Renal cortical epithelial cell (primary cell): ENCODE measurements around the gene ZNF503. TPM values are rescaled to one million over a fixed set of nuclear protein-coding genes. Genes with fewer than 3 reads are reported as not detected.

Experiments
- DNase-seq: peaks from one replicate; pipeline ENCODE4 v3.0.0-alpha.2; 2011; ENCODE audit warnings: low read depth
- total RNA-seq: library from RNA; depleted of rRNA; stranded (reverse); fragments of >200 nt; gene quantifications from 2 replicates; pipeline ENCODE4 v1.2.3, GENCODE V29; 2014

The ZNF503 gene
- total RNA-seq: 5.2 and 21.7 TPM in 2 replicates

DNA sequence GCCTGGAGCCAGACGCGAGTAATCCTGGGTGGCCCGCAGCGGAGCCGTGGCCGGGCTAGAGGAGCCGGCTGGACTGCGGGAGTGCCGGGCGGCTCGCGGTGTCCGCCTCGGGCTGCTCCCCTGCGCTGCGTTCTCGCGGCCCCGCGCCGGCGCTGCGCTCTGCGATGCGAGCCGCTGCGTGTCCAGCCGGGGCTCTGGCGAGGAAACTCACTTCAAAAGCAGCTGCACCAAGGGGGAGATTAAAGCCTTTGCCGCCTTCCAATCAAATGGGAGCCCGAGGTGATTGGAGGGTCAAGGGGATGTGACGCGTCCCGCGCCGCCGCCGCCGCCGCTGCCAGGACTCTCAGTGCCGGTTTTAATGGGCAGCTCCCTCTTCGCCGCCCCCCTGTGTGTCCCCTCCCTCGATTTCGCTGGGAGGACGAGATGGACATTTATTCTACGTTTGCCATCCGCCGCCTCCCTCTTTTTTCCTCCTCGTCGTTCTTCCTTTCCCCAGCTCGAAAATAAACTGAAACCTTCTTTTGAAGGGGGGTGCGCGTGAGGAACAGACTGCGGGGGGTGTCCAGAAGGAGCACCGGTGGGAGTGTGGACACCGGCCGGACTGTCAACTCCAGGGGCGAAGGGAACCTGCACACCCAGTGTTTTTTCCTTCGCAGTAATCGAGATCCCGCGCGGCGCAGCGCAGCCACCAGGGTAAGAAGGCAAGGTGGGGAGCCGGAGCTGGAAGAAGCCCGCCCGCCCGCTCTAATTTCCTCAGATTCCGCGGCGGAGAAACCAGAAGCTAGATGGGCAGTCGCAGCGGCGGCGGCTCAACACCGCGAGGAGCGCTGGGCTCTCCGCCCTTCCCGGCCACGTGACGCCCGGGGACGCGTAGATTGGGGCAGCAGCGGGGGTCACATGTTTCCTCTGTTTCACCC is at the start of gene ZNF503:
Gene ZNF503 (minus strand): TSS at position 196 of the 917 bp plus-strand sequence. CDS start 345 bp downstream, outside the sequence.
- peak; percentile 87 for DNase-seq

DNA sequence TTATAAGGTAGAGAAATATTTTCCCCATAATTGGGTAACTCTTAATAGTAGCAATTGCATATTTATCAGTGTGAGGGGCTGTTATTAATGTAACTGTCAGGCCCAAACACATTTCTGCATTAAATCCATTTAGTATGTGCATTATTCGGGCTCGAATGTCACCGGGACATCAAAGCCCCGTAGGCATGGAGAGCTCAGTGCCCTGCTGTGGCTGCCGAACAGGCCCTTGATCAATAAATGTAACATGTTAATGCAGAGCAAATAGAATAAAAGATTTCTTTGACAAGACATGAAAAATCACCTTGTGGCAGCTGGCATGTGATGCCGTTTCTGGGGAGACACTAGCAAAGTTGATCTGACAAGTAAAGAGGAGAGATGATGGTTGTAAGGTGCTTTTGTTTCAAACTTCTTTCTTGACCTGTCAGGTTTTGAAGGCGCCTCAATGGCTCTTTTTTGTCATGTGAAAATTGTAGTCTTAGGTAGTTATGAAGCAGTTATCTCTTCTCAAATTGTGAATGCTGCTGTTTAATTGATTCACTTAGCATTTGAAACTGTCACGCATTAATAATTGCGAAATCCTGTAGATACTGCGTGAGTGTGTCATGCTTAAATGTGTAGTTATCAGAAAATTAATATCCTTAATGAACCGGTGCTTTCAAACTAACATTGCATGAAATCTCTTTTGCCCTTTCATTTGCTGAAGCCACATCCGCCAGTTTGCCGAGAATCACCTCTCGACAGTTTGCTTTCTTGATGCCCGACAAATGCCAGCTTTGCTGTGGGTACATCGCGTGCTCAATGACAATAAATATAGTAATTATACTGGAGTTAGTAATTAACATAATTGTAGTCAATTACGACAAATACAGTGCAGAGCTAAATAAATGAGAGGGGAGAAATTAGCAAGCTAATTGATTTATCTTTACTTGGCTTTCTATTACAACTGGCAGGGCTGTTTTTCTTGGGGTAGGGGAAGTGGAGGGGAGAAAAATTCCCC is 49.4 kb upstream of the ZNF503 start:
- no peak for DNase-seq

GRCh38 chr10:75450075-75450445 is 48.5 kb upstream of the ZNF503 start:
- no peak for DNase-seq

- DNase-seq: no peak
Measured at GRCh38 chr10:75449382-75450074, 48.0 kb upstream of the ZNF503 start.

GRCh38 chr10:75448166-75448565 is 46.6 kb upstream of the ZNF503 start:
- DNase-seq: no peak

- DNase-seq: no peak
Measured at GRCh38 chr10:75446508-75446907, 44.9 kb upstream of the ZNF503 start.

- DNase-seq: peak; percentile 15
Measured at GRCh38 chr10:75444781-75445386, 43.3 kb upstream of the ZNF503 start.

- no peak for DNase-seq
Measured at GRCh38 chr10:75443362-75443761, 41.8 kb upstream of the ZNF503 start.

- DNase-seq: no peak
Measured at GRCh38 chr10:75441682-75442081, 40.1 kb upstream of the ZNF503 start.

- DNase-seq: no peak
Measured at GRCh38 chr10:75441196-75441595, 39.6 kb upstream of the ZNF503 start.

DNA sequence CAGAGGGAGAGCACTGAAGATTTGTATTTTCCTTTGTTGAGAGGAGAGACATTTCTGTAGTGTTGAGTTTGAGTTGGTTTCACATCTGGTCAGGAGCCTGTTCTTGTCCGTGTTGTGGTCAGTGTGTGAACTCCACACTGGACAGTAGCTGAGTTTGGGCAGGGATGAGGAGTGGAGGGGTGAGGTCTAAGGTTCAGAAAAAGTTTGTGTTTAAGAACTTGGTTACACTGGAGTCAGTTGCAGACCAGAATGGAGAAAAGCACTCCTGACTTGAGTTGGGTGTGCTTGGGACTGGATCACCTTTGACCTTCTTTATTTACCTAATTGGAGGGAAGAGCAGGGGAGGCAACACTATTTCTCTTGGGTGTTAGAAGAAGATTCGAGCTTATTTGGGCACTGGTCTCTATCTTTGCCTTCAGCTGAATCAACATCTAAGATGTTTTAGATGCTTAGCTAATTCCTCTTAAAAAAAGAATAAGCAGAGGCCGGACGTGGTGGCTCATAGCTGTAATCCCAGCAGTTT is 38.8 kb upstream of the ZNF503 start:
- DNase-seq: no peak

GRCh38 chr10:75439811-75440210 is 38.2 kb upstream of the ZNF503 start:
- no peak for DNase-seq

GRCh38 chr10:75438275-75438674 is 36.7 kb upstream of the ZNF503 start:
- DNase-seq: no peak

- no peak for DNase-seq
Measured at GRCh38 chr10:75437693-75438092, 36.1 kb upstream of the ZNF503 start.

DNA sequence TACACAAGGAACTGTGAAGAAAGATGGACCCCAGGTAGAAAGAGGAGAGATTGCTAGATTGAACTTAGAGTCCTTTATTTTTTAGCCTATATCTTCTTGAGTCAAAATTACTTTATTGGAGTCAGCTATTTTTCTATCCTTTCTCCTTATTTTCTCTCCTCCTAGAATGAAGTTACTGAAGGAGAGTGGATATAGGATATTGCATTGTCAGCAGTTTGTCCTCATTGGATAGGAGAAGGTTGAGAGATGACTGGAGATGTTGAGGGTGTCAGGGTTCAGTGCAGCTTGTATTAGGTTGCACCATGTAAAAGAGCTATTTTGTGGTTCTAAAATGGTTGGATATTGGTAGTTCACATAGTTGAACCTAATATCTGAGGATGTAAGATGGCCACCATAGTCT is 35.3 kb upstream of the ZNF503 start:
- no peak for DNase-seq

DNA sequence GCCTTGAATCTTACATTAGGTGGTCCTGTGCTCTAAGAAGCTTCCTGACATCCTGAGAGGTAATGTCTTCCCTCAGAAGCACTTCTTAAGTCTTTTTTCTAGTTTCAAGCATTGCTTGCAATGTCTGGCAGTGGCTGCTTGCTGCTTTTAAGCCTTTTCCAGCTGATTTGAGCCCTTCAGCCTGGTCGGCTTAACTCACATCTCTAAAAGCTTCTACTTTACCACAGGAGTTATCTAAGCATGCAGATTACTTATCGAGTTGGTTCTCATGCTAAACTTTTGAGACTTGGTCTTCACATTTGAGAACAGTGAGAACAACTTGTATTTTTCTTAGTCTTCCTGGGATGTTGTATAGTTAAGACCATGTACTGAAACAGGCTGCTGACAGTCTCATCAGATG is 33.7 kb upstream of the ZNF503 start:
- DNase-seq: no peak

DNA sequence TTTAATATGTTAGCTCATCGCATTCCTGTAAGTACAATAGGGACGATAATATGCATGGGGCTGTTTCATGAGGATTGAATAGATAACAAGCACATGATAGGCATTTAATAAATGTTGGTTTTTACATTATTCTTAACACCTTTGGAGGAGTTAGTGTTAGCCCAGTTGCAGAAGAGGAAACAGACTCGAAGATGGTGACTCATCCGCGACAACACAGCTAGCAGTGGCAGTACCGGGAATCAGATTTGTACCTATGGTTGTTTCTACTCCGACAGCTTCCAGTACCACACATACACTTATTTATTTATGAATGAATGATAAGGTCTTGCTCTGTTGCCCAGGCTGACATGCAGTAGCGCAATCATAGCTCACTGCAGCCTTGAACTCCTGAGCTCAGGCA is 32.7 kb upstream of the ZNF503 start:
- no peak for DNase-seq

- DNase-seq: no peak
Measured at GRCh38 chr10:75433216-75433615, 31.7 kb upstream of the ZNF503 start.

DNA sequence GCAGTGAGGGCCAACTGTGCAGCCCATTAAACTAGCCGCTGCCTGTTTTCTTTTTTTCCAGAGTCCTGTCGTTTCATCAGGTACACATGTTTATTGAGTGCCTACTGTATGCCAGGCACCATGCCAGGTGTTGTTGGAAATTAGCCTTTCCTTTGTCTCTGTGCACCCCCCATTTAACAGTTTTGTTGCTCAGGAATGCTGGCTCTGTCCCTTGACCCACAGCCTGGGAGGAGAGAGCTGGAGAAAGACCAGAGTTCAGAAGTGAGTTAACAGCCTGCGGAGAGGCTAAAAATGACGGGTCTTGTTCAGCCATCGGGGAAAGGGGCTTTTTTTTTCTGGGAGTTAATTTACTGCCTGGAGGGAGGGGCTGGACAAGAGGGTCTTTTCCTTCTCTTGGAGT is 31.2 kb upstream of the ZNF503 start:
- no peak for DNase-seq

GRCh38 chr10:75432176-75432575 is 30.6 kb upstream of the ZNF503 start:
- DNase-seq: no peak
